GM18873 (cell line): ENCODE data around the gene GAL3ST3.
A peak's percentile ranks its signal among the peaks of the same experiment; 100 is the strongest.
"Not testable (repeated sequence)": the region's sequence is repeated elsewhere in the genome, so short reads cannot be mapped to it uniquely, and the experiment has no call there.

ENCODE experiments used
- ATAC-seq: cut with Tn5 transposase; IDR thresholded peaks from one replicate; pipeline ENCODE4 v1.9.1; 2021; ENCODE audit warnings: mild to moderate bottlenecking, moderate library complexity, moderate number of reproducible peaks; ENCODE audit not compliant: unreplicated experiment, low FRiP score

Gene GAL3ST3

DNA sequence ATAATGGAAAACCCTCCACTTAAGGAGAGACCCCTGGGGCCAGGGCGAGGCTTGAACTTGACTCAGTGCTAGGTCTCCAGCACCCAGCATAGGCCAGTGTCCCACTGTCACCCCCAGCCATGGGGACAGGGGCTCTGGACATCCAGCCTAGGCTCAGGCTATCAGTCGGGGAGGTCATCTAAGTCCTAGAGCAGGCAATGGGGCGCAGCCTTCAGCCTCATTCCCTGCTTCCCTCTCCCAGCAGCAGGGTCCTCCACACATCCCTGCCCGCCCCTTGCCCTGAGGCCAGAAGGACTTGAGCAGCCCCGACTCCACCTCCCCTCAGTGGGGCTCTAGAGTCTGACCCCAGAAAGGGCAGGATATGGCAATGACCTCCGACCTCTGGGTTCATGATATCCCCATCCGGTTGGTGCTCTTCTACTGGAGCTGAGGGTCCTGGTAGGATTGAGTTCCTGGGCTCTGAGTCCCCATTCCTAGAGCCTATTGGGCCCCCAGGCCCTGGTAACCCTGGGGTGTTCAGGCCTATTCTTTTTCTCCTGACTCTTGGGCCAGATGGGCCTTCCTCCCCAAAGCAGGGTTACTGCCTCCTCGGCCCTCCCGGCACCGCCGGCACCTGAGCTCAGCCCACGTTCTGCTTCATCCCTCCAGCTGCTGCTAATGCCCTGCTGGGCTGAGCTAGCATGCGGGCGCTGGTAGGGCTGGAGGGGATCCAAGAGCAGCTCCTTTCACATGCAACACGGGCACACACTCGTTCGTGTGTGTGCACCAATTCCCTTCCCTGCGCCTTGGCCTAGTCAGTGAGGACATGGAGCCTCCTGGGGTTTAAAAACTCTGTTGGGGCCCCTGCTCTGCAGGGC is 32.8 kb downstream of the GAL3ST3 start:
- ATAC-seq: no peak

DNA sequence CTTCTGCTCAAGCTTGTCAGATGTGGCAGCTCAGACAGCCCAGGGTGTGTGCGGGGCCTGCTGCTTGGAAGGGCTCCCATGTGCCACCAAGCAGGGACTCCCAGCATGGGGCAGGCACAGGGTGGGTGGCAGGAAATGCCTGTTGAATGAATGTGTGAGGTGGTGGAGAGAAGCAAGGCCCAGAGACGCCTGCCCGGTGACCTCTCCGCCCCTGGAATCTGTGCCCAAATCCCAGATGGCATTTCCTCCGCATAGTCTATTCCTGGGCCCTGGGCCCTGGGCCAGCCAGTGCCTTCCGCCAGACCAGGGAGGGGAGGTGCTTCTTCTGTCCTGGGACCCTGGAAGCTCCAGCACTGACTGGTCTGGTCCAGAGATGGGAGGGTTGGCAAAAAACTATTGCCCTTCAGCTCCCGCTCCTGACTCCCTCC is 33.5 kb downstream of the GAL3ST3 start:
- no peak for ATAC-seq

DNA sequence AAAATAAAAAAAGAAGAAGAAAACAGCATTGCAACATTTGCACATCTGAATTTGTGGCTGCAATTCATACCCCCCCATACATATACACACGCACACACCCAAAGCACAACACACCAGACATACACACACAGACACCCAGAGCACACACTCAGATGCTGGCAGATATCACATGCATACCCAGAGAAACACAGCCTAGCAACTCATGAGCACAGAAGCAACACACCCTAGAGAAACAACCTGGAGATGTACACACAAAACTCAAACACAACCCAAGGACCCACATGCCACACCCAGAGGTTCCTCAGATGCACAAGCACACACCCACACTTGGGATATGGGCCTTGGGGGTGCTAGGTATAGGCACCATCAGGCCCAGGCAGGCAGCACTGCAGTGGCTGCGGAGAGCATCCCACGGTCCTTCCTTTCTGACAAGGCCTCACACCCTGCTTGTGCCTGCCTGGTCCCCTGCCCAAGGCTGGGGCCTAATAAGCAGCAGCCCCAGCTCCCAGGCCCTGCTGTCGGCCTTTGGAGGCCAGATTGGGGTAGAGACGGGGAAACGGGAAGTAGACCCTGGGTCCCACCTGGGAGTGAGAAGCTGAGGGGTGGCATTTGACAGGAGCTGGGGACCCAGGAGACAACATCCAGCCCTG is 34.0 kb downstream of the GAL3ST3 start:
- no peak for ATAC-seq

DNA sequence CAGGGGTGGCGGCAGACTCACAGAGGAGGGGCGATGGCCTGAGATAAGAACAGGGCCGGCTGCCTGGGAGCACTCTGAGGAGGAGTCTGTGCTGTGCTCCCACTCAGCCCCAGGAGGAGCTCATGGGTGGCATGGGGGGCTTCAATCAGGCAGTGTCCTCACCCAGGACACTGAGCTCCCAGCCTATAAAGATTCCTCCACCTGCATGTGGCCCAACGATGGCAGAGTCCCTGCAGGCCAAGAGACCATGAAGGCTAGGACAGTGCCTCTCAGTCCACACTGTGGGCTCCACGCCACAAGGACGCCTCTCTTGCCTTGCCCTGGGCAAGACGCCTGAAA is 35.2 kb downstream of the GAL3ST3 start:
- no peak for ATAC-seq

DNA sequence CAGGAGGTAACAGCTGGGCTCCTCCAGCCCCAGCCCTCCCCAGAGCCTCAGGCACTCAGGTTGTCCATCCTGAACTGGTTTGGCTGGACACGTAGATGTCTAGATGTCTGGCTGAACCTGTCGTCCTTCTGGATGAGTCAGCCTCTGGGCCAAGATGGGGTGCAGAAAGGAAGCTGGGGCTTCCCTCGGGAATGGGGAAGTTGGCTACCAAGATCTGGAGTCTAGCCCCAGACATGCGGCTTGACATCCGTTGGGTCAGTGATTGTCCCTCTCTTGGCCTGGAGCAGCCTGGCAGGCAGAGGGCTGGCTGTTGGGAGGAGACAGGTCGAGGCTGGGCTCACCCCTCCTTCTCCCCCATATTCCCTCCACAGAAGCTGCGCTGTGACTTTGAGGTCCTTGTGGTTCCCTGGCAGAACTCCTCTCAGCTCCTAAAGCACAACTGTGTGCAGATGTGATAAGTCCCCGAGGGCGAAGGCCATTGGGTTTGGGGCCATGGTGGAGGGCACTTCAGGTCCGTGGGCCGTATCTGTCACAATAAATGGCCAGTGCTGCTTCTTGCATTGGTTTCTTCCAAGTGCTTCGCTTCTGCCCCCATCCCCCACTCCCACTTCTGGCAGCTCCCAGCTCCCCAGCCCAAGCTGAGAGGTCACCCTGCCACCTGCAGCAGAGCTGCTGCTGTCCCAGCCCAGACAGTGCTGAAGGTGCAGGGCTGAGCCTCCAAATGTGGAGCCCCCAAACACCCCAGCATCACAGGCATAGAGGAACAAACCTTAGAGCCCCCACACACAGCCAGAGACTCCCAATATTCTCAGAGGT is 35.8 kb downstream of the GAL3ST3 start:
- ATAC-seq: no peak

DNA sequence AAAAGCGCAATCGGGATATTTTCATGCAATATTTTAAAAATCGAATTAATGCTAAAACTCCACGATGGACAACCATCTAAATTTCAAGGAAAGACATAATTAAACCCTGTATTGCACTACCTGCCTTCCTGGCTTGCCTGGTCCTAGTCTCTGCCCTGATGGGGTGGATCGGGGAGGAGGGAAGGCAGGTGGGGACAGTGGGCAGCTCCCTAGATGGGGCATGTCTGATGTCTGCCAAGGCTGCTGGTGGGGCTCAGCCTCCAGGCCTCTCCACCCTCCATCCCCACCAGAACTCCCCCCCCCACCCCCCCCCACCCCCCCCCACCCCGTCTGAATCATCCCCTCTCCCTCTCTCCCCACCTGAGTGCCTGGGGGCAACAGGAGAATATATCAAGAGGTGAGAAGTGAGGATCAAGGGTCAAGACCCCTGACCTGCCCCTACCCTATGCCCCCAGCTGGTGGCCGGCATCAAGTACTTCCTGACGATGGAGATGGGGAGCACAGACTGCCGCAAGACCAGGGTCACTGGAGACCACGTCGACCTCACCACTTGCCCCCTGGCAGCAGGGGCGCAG is 36.5 kb downstream of the GAL3ST3 start:
- ATAC-seq: no peak

DNA sequence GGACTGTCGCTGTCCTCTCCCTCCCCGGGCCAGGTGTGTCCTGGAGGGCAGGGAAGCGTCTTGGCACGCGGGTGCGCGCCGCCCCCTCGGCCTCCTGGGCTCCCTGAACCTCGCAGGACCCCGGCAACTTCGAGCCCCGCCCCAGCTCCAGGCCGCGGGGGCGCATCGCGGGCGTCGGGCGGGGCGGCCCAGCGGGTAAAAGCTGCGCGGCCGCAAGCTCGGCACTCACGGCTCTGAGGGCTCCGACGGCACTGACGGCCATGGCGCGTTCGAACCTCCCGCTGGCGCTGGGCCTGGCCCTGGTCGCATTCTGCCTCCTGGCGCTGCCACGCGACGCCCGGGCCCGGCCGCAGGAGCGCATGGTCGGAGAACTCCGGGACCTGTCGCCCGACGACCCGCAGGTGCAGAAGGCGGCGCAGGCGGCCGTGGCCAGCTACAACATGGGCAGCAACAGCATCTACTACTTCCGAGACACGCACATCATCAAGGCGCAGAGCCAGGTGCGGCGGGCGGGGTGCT is 37.1 kb downstream of the GAL3ST3 start, which contains the start of gene CST6:
Gene CST6 (plus strand): TSS at position 224 of the 519 bp plus-strand sequence. CDS start 37 bp downstream, at position 261.
- no peak for ATAC-seq

DNA sequence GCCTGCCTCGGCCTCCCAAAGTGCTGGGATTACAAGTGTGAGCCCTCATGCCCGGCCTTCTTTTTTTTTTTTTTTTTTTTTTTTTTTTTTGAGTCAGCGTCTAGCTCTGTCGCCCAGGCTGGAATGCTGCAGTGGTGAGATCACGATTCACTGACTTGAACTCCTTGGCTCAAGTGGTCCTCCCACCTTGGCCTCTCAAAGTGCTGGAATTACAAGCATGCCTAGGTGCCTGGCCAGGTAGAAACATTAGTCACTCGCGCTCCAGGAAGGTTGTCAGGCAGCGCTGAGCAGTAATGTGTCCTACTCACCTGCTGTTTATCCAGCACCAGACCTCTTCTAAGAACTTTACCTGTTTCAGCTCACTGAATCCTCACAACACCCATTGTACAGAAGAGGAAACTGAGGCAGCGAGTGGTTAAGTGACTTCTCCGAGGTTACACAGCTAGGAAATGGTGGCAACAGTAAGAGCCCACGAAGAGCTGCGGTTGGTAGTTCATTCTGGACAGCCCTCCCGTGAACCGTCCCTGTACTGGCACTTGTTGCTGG is 37.6 kb downstream of the GAL3ST3 start:
- no peak for ATAC-seq

DNA sequence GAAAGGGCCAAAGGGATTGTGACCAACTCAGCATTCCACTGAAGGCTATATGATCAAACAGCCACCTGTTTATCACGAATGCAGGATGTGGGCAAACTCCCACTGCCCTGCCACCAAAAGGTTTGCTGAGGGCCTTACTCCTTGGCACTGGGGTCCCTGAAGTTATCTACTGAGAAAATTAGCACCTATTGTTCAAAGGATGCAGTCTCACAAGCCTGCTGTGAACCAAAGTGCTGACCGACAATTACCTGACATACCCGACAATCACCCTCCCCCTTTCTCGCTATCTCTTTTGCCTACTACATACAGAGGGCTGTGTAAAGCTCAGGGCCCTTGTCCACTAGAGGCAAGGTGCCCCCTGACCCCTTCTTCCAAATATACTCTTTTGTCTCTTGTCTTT is 38.9 kb downstream of the GAL3ST3 start:
- ATAC-seq: not testable (repeated sequence)

DNA sequence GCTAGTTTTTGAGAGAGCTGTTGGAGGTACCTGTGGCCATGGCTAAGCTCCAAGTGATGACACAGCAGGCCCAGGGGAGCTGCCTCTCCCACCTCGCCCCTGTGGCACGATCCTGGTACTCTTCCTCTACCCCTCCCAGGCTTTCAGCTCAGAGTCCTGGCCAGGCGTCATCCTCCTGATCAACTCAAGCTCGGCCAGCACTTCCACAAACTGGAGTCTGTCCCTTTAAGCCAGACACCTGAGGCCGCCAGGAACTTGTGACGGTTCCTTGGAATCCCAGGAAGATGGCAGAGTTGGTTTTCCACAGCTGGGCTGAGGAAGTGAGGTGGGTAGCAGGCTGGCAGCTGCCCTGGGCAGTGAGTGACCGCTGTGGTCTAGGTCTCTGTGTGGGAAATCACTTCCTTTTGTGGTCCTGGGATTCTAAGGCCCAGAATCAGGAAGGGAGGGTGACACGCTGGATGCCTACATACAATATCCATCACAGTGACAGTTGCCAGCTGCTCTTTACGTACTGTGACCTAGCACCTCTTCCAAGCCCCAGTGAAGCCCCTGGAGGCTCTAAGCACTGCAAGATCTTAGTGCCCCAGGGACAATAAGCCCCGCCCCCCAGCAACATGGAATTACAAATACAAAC is 40.4 kb downstream of the GAL3ST3 start:
- ATAC-seq: no peak

DNA sequence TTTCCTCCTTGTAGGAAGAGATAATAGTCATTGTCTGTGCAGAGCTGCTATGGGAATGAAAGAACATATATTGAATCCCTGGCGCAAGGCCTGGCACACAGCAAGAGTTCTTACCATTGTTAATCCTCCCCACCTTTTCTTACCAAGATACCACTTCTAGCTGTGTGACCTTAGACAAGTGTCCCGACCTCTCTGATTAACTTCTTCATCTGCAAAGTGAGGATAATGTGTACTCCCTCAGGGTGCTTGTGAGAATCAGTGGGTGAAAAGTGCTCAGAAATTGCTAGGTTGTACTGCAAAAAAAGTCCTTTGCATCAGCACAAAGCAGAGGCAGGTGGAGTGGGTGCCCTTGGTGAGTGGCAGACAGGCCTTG is 40.9 kb downstream of the GAL3ST3 start:
- ATAC-seq: no peak

DNA sequence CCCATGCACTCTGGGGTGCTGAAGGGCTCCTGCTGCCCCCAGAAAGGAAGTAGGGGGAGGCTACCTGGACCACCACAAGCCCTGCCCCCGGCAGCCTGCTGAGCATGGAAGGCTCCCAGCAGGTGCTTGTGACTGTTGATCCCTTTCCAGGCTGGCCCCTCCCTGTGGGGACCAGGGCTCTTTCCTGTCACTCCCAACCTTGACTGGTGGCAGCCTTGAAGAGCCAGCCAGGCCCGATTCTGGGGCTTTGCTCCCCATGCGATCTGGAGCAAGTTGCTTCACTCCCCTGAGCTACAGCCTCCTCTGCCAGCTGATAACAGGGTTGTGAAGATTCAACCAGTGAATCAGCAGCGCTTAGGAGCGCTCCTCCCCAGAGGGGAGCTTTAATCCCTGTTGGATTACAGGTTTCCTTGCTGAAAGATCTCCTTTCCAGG is 41.7 kb downstream of the GAL3ST3 start:
- ATAC-seq: no peak

DNA sequence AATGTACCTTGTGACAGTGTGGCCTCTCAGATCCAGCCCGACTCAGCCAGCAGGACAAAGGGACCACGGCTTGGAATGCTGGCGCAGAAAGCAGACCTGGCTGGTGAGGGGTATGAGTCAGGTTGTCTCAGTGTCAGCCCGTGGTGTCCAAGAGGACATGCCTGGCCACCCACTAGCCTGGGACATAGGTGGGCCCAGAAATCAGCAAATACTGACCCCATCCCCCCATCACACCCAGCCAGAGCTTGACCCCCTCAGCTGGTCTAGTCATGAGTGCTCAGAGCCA is 42.1 kb downstream of the GAL3ST3 start:
- ATAC-seq: no peak

DNA sequence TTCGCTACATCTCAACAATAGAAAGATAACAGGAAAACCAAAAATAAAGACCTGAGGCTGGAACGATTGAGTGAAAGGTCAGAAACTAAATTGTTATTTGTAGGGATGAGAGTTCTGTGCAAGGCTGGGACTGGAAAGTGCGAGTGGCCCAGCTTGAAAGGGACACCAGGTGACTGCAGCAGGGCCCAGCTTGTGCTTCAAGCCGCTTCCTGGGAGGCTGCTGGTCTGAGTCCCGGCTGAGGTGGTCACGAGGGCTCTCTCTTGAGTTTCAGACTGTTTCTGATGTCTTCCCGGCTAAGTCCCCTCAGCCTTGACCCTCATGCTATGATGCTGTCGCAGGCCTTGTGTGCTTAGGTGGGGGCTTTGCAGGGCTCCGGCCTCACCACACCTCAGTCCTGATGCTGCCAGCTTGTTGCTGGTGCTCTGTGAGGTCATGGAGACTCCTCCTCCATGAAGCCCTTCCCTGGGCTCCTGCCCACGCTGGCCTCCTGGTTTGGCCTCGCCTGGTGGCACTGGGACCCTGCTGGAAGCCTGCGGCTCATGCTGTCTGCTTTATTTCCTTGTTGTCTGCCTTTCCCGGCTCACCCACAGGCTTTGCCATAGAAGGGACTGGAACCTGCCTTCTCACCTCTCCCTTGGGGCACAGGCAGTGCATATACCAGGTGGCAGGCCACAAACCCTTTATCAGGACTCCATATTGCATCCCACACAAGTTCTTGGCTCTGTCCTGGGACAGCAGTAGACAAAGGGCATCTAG is 42.6 kb downstream of the GAL3ST3 start:
- no peak for ATAC-seq

DNA sequence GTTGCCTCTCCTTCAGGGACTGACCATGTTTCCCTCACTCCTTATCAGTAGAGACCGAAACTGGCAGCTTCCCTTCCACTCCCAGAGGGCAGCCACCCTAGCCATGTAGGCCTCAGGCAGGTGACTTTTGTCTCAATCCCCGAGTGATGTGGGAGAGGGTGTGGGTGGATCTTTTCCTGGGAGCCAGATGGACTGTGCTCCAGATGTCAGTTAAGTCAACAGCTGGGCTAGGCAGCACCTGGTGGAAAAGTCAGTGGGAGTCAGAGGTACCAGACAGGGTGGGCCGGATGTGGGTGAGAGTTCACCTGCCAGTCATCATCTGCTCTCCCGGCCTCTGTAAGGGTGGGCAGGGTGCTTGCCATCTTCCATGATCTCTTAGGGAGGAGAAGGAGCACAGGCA is 44.8 kb downstream of the GAL3ST3 start:
- no peak for ATAC-seq

DNA sequence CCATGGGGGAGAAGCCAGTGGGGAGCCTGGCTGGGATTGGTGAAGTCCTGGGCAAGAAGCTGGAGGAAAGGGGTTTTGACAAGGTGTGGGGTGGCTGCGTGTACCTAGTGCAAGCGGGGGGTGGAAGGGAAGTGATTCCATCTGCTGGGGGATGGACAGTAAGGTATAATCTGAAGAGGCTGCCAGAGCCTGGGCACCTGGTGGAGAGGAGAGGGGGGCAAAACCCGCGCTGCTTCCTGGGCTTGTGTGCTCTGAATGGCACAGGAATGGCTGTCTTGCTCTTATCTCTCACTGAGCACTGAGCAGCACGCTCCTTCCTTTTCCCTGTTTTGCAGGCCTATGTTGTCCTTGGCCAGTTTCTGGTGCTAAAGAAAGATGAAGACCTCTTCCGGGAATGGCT is 45.7 kb downstream of the GAL3ST3 start:
- ATAC-seq: no peak

DNA sequence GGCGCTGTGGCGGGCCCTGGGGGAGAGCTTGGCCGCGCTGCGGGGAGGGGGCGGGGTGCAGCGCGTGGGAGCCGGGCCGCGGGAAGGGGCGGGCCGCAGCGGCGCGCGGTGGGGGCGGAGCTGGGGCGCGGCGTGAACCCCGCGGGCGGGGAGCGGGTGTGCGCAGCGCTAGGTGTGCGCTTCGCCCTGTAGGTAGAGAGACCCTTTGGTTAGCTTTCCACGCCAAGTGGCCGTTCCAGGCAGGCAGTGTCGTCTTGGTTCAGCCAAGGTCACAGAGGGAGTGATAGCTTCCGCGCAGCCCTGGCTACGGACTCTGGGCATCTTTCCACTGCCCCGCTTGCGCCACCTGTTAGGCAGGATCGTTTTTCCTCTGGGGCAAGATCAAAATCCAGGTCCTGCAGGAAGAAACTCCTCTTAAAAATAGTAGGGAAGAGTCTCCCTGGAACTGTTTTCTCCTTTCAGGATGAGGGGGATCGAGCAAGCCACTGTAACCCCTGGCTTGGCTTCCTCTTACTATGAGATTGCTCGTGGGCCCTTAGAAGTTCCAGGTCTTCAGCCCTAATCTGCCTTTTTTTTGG is 46.2 kb downstream of the GAL3ST3 start:
- ATAC-seq: peak; percentile 17

DNA sequence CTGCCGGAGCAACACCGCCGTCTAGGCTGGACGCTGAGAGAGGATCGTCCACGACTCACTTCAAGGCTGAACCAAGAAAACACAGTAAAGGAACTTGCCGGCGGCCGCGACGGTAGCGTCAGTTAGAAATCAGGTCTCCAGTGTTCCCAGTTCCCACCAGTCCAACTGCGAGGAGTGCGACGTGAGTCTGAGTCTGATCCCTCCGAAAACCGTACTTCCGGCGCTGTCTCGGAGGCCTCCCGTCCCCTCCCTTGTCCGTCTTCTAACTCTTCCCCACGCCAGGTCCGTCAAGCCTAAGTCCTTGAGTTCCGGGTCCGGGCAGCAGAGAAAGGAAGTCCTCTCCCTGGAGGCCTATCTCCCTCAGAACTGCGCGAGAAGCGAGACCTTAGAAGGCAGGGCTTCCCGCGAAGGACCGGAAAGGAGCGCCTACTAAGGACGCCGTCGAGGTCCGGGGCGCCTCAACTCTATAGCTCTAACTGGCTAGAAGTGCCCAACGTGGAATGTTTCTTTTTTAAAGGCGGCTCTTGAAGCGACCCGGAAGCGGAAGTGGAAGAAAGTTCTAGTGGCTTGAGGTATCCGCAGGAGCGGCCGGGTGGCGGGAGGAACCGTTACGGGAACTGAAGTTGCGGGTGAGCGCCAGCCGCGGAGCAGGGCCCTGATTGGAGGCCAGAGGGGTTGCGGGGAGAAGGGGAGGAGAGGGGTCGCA is 46.9 kb downstream of the GAL3ST3 start, which contains the start of the genes BANF1 and EIF1AD:
Gene BANF1 (plus strand): TSS at position 562 of the 706 bp plus-strand sequence. CDS start 748 bp downstream, outside the sequence.
Gene EIF1AD (minus strand): TSS at position 216 of the 706 bp plus-strand sequence. CDS start 1,768 bp downstream, outside the sequence.
- peak; percentile 70 for ATAC-seq
